Keratinocyte (primary cell): Measurements from ENCODE around the gene ENPP6. TPM values are rescaled to one million over a fixed set of nuclear protein-coding genes. Genes with fewer than 3 reads are reported as not detected.

Experiments used
- DNase-seq: peaks from one replicate; pipeline ENCODE4 v3.0.0-alpha.2; 2011; ENCODE audit warnings: low read depth, missing footprints, low spot score
- FAIRE-seq: peaks from 2 replicates; lab custom pipeline; 2011; peaks lifted over from hg19 to GRCh38; lab: Jason Lieb, UNC
- H2AFZ ChIP-seq: 2 replicates; pipeline ENCODE4 v1.6.0; 2012; ENCODE audit warnings: low read length, control low read depth, inconsistent platforms; ENCODE audit not compliant: control insufficient read depth
- H3K27ac ChIP-seq: 2 replicates; pipeline ENCODE4 v1.5.1; 2011; ENCODE audit warnings: low read length; ENCODE audit not compliant: control insufficient read depth, insufficient read depth
- H3K27me3 ChIP-seq: 3 replicates; pipeline ENCODE4 v1.6.0; 2011; ENCODE audit warnings: low read length; ENCODE audit not compliant: control insufficient read depth, insufficient read depth; ENCODE audit errors: extremely low read depth
- H3K36me3 ChIP-seq, 2 experiments: 2 replicates in 1 of 2; 3 replicates in 1 of 2; pipeline ENCODE4 v1.5.1; 2011; ENCODE audit warnings: low read length in 2 of 2, mild to moderate bottlenecking in 1 of 2; ENCODE audit not compliant: control insufficient read depth in 2 of 2, insufficient read depth in 2 of 2; ENCODE audit errors: extremely low read depth in 1 of 2
- H3K4me1 ChIP-seq: 3 replicates; pipeline ENCODE4 v1.5.1; 2011; ENCODE audit warnings: low read length; ENCODE audit not compliant: control insufficient read depth, insufficient read depth; ENCODE audit errors: extremely low read depth
- H3K4me2 ChIP-seq: 3 replicates; pipeline ENCODE4 v1.6.0; 2011; ENCODE audit warnings: low read depth, low read length; ENCODE audit not compliant: control insufficient read depth, insufficient read depth; ENCODE audit errors: extremely low read depth
- H3K4me3 ChIP-seq, 3 experiments: fragments of 200-600 bp in 1 of 3; sonication (generic) in 1 of 3; 2 replicates in 2 of 3; 3 replicates in 1 of 3; pipeline ENCODE4 v1.5.1; 2011 to 2016; ENCODE audit warnings: low read length in 3 of 3, mild to moderate bottlenecking in 3 of 3, control low read depth in 2 of 3, inconsistent platforms in 1 of 3, low read depth in 1 of 3, mixed read lengths in 1 of 3, mixed run types in 1 of 3, moderate library complexity in 1 of 3; ENCODE audit not compliant: control insufficient read depth in 2 of 3, insufficient read depth in 2 of 3; ENCODE audit errors: extremely low read depth in 1 of 3
- H3K79me2 ChIP-seq: 2 replicates; pipeline ENCODE4 v1.6.0; 2012; ENCODE audit warnings: low read length; ENCODE audit not compliant: control insufficient read depth, insufficient read depth
- H3K9ac ChIP-seq: 3 replicates; pipeline ENCODE4 v1.6.0; 2011; ENCODE audit warnings: low read length; ENCODE audit not compliant: control insufficient read depth, insufficient read depth; ENCODE audit errors: extremely low read depth
- H3K9me1 ChIP-seq: 3 replicates; pipeline ENCODE4 v1.6.0; 2011; ENCODE audit warnings: low read length; ENCODE audit not compliant: control insufficient read depth, insufficient read depth; ENCODE audit errors: extremely low read depth
- H3K9me3 ChIP-seq: 2 replicates; pipeline ENCODE4 v1.5.1; 2012; ENCODE audit warnings: low read depth, low read length; ENCODE audit not compliant: control insufficient read depth
- H4K20me1 ChIP-seq: 3 replicates; pipeline ENCODE4 v1.6.0; 2011; ENCODE audit warnings: low read length; ENCODE audit not compliant: control insufficient read depth, insufficient read depth; ENCODE audit errors: extremely low read depth
- EZH2 ChIP-seq: IDR thresholded peaks from one replicate; pipeline ENCODE4 v1.6.1; 2012; ENCODE audit warnings: inconsistent platforms, mild to moderate bottlenecking, low read length, moderate library complexity
- dilution Hi-C: fragments of 300-500 bp; cut with MboI; formaldehyde crosslinking; loops from one replicate; pipeline ENCODE4 v1.7.0; 2020; ENCODE audit warnings: low sequenced_read_pairs; ENCODE audit not compliant: extremely low pct_ligation_motif_present
- polyA plus RNA-seq, 5 experiments: library from polyadenylated mRNA; depleted of rRNA in 3 of 5; stranded (reverse) in 3 of 5; stranded (forward) in 1 of 5; unstranded in 1 of 5; fragments of >200 nt; gene quantifications; 1 replicate in 1 of 5; 2 replicates in 3 of 5; 3 replicates in 1 of 5; pipeline versions ENCODE4 v1.2.1 to v1.2.3, GENCODE V29; 2011 to 2012; ENCODE audit warnings: missing spikeins in 2 of 5, low read depth in 1 of 5, low replicate concordance in 1 of 5
- TF ChIP-seq, protein P1 (sequence below), 3 experiments: IDR thresholded peaks in 1 of 3; conservative IDR thresholded peaks in 1 of 3; optimal IDR thresholded peaks in 1 of 3; 2 replicates in 2 of 3; 3 replicates in 1 of 3; pipeline versions ENCODE3 to v1.5.1; 2011; ENCODE audit warnings: low read length in 3 of 3, mild to moderate bottlenecking in 3 of 3, moderate library complexity in 2 of 3, control low read depth in 1 of 3, inconsistent platforms in 1 of 3; ENCODE audit not compliant: insufficient read depth in 2 of 3; ENCODE audit errors: extremely low read depth in 1 of 3

Gene ENPP6
- polyA plus RNA-seq, 1 donor (not counting 4 experiments of a cell fraction or from before 2014, with no cell fraction given): not detected

DNA sequence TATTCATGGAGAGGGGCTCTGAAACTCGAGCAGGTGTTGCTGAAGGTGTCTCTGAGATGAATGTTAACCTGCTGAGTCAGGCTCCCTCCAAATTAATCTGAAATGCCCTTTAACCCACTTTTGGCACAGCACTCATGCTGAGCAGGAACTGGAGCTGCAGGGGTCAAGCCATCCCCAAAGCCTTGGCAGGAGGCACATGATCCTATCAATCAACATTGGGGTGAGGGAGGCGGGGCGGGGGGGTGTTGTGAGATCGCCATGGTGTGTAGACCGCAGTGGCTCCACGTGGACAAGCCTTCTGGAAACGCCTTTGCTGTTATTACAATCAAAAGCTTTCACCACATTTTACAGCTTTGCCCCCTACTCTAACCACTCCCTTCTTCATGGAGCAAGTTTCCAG is 16.5 kb downstream of the ENPP6 start:
- Histone ChIP-seq H3K27ac (no peak overlapping the region), H4K20me1 (no peaks in the 10 kb centered on the region), H3K79me2 (no peaks in the 10 kb centered on the region), H3K36me3 (no peaks in the 10 kb centered on the region), H2AFZ (no peak overlapping the region), H3K9ac (no peak overlapping the region), H3K9me3 (no peaks in the 10 kb centered on the region), H3K9me1 (no peaks in the 10 kb centered on the region), H3K4me2 (no peak overlapping the region), H3K4me1 (peaks cover 6% of the 10 kb centered on the region), H3K4me3 (no peak overlapping the region), H3K27me3 (no peaks in the 10 kb centered on the region)
- FAIRE-seq (no peak), DNase-seq (no peak)
- TF ChIP-seq, protein P1, sequence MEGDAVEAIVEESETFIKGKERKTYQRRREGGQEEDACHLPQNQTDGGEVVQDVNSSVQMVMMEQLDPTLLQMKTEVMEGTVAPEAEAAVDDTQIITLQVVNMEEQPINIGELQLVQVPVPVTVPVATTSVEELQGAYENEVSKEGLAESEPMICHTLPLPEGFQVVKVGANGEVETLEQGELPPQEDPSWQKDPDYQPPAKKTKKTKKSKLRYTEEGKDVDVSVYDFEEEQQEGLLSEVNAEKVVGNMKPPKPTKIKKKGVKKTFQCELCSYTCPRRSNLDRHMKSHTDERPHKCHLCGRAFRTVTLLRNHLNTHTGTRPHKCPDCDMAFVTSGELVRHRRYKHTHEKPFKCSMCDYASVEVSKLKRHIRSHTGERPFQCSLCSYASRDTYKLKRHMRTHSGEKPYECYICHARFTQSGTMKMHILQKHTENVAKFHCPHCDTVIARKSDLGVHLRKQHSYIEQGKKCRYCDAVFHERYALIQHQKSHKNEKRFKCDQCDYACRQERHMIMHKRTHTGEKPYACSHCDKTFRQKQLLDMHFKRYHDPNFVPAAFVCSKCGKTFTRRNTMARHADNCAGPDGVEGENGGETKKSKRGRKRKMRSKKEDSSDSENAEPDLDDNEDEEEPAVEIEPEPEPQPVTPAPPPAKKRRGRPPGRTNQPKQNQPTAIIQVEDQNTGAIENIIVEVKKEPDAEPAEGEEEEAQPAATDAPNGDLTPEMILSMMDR (optimal IDR thresholded peaks at IDR 0.05 in 1 of 3, IDR thresholded peaks at IDR 0.05 in 1 of 3, conservative IDR thresholded peaks at IDR 0.05 in 1 of 3; ENCODE audit: extremely low read depth in 1 of 3, insufficient read depth in 2 of 3, low read length in 3 of 3): no peak
- TF ChIP-seq EZH2: no peak
- dilution Hi-C loops: no loop called here

DNA sequence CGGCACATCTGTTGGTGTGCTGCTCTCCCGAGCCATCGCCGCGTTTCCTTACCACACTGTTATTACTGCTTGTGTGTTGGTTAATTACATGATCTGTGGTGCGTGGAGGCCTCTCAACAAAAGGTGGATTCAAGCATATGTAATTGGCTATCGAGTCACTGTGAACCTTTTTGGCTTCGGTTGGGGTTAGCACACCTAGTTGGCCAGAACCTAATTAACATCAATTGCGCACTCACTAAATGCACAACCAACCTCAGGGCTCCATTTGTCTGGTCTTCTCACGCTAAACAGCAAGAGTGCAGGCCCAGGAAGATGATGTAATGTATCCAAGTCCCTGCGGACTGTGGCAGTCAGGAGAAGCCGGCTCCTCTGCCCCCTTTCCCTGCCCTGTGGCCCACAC is 17.4 kb downstream of the ENPP6 start:
- H3K27ac ChIP-seq: no peak overlapping the region

More for the DNA sequence above, 17.4 kb downstream of the ENPP6 start:
- Histone ChIP-seq H3K4me2 (no peak overlapping the region), H3K9ac (no peak overlapping the region), H3K4me3 (no peak overlapping the region), H3K79me2 (no peaks in the 10 kb centered on the region), H3K9me1 (no peaks in the 10 kb centered on the region), H3K4me1 (peaks cover 6% of the 10 kb centered on the region), H3K36me3 (no peaks in the 10 kb centered on the region), H3K27me3 (no peaks in the 10 kb centered on the region), H3K9me3 (no peaks in the 10 kb centered on the region), H2AFZ (no peak overlapping the region), H4K20me1 (no peaks in the 10 kb centered on the region)
- no peak for FAIRE-seq
- dilution Hi-C loops: no loop called here
- TF ChIP-seq, protein P1 (optimal IDR thresholded peaks at IDR 0.05 in 1 of 3, IDR thresholded peaks at IDR 0.05 in 1 of 3, conservative IDR thresholded peaks at IDR 0.05 in 1 of 3; ENCODE audit: extremely low read depth in 1 of 3, insufficient read depth in 2 of 3, low read length in 3 of 3): no peak
- no peak for TF ChIP-seq EZH2
- no peak for DNase-seq
